ENCODE measurements around the gene ASB14. TPM values are rescaled to one million over a fixed set of nuclear protein-coding genes. Genes with fewer than 3 reads are reported as not detected.

The ASB14 gene
- total RNA-seq, 1 donor from 2014 or later: not detected

GRCh38 chr3:57279685-57280084 lies 12.8 kb downstream of the ASB14 start:
- DNase-seq (ENCODE audit: low spot score): no peak
- Histone ChIP-seq H3K27me3 (no peaks in the 10 kb centered on the region), H2AFZ (replicated peaks) (no peak overlapping the region), H3K9me3 (ENCODE audit: low read depth) (no peaks in the 10 kb centered on the region), H3F3A (ENCODE audit: low read depth) (no peaks in the 10 kb centered on the region), H3K36me3 (no peaks in the 10 kb centered on the region), H3K27ac (no peak overlapping the region), H4K20me1 (ENCODE audit: low read depth) (no peaks in the 10 kb centered on the region), H3K79me2 (ENCODE audit: low read depth) (no peaks in the 10 kb centered on the region), H3K9ac (no peak overlapping the region), H3K4me1 (no peaks in the 10 kb centered on the region), H3K4me2 (no peak overlapping the region), H3K4me3 (no peak overlapping the region)
- no peaks in the 10 kb centered on the region for H3K27me3 Mint-ChIP-seq (ENCODE audit: insufficient read depth, low read depth)
- no peak overlapping the region for H3K4me3 Mint-ChIP-seq
- no peak overlapping the region for H3K27ac Mint-ChIP-seq
- no peaks in the 10 kb centered on the region for H3K4me1 Mint-ChIP-seq
- H3K36me3 Mint-ChIP-seq: peaks cover 12% of the 10 kb centered on the region
- TF ChIP-seq EZH2 (IDR thresholded peaks at IDR 0.05): no peak
- no peak for TF ChIP-seq CTCF (IDR thresholded peaks at IDR 0.05)
- no peak for TF ChIP-seq EZH2phosphoT487 (IDR thresholded peaks at IDR 0.05)
- H3K9me3 Mint-ChIP-seq: no peaks in the 10 kb centered on the region

- Histone ChIP-seq H3K36me3 (peaks cover under 1% of the 10 kb centered on the region), H3F3A (ENCODE audit: low read depth) (no peaks in the 10 kb centered on the region), H3K4me1 (no peaks in the 10 kb centered on the region), H4K20me1 (ENCODE audit: low read depth) (no peaks in the 10 kb centered on the region), H3K79me2 (ENCODE audit: low read depth) (no peaks in the 10 kb centered on the region), H3K27me3 (no peaks in the 10 kb centered on the region), H3K27ac (no peak overlapping the region), H3K4me2 (no peak overlapping the region), H3K9me3 (ENCODE audit: low read depth) (no peaks in the 10 kb centered on the region), H3K4me3 (no peak overlapping the region), H3K9ac (no peak overlapping the region), H2AFZ (replicated peaks) (no peak overlapping the region)
- Mint-ChIP-seq H3K27me3 (ENCODE audit: insufficient read depth, low read depth) (no peaks in the 10 kb centered on the region), H3K9me3 (no peaks in the 10 kb centered on the region), H3K36me3 (peaks cover 14% of the 10 kb centered on the region), H3K4me3 (no peak overlapping the region), H3K4me1 (no peaks in the 10 kb centered on the region), H3K27ac (no peak overlapping the region)
- TF ChIP-seq CTCF (IDR thresholded peaks at IDR 0.05) (no peak), EZH2phosphoT487 (IDR thresholded peaks at IDR 0.05) (no peak), EZH2 (IDR thresholded peaks at IDR 0.05) (no peak)
- DNase-seq (ENCODE audit: low spot score): no peak
Observed at GRCh38 chr3:57278237-57278636, 14.2 kb downstream of the ASB14 start.

DNA sequence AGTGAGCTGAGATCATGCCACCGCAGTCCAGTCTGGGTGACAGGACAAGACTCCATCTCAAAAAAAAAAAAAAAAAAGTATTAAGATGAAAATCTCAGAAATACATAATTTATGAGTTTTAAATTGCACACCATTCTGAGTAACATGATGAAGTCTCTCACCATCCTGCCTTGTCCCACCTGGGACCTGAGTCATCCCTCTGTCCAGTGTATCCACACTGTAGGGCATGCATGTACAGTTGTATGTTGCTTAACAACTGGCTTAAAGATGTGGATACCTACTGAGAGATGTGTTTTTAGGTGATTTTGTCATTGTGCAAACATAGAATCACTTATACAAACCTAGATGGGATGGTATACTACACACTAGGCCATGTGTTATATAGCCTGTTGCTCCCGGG lies 17.1 kb downstream of the ASB14 start:
- Histone ChIP-seq H3K79me2 (ENCODE audit: low read depth) (no peaks in the 10 kb centered on the region), H3K9me3 (ENCODE audit: low read depth) (no peaks in the 10 kb centered on the region), H3K4me1 (no peaks in the 10 kb centered on the region), H3K36me3 (peaks cover 14% of the 10 kb centered on the region), H3K27ac (no peak overlapping the region), H2AFZ (replicated peaks) (no peak overlapping the region), H3F3A (ENCODE audit: low read depth) (no peaks in the 10 kb centered on the region), H3K4me3 (no peak overlapping the region), H3K4me2 (no peak overlapping the region), H3K9ac (no peak overlapping the region), H4K20me1 (ENCODE audit: low read depth) (no peaks in the 10 kb centered on the region), H3K27me3 (no peaks in the 10 kb centered on the region)
- Mint-ChIP-seq H3K36me3 (peaks cover 23% of the 10 kb centered on the region), H3K4me1 (no peaks in the 10 kb centered on the region), H3K27ac (no peak overlapping the region), H3K4me3 (no peak overlapping the region), H3K27me3 (ENCODE audit: insufficient read depth, low read depth) (no peaks in the 10 kb centered on the region), H3K9me3 (no peaks in the 10 kb centered on the region)
- TF ChIP-seq EZH2 (IDR thresholded peaks at IDR 0.05) (no peak), EZH2phosphoT487 (IDR thresholded peaks at IDR 0.05) (no peak), CTCF (IDR thresholded peaks at IDR 0.05) (no peak)
- no peak for DNase-seq (ENCODE audit: low spot score)

Measured in neural progenitor cell (in vitro differentiated cells).